Putamen (tissue), 1 donor: ENCODE data around the gene MSANTD2.

ENCODE experiments used
- DNase-seq: peaks from one replicate; pipeline ENCODE4 v3.0.0-alpha.2; 2016; ENCODE audit warnings: low spot score

The MSANTD2 gene

DNA sequence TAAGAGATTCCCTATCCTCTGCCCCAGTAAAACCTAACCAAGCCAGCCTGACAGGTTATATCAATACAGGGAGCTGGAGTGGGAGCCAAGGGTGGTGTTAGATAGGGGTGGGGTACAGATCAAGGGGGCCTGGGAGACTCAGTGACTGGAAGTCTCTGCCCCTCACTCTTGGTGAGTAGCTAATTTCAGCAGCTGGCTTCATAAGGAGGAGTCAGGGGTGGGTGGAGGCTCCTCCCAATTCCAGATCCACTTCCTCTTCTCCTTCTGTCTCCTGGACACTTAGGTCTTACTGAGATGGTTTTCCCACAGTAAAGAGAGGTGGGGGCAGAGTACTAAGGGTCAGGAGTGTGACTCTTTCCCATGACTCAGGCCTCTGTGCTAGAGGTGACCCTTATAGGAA lies 47.0 kb downstream of the MSANTD2 start:
- DNase-seq, result no peak

DNA sequence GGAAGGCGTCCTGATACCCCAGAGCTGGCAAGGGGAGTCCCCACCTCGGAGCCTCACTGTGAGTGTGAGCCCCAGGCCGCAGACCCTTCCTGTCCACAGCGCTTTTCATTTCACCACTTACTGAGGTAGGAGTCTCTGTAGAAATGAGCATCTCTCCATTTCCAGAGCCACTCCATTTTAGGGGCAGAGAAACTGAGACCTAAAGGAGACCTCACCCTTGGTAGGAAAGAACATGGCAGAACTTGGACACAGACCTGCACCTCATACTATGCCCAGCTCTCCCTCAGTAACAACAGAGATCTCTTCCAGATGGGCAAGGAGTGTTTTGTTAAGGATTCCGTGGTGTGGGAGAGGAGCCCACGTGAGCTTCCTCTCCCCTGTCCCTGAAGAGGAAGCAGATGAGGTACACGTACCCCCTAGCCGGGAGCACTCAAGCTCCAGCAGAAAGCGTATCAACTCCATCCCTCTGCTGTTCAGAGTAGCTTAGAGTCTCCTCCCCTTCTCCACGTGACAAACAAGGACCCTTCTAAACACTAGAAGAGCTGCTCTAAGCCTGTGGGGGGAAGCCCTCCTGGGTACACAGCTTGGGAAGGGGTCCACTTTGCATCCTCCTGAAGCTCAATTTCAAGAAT lies 47.6 kb downstream of the MSANTD2 start:
- no peak for DNase-seq

DNA sequence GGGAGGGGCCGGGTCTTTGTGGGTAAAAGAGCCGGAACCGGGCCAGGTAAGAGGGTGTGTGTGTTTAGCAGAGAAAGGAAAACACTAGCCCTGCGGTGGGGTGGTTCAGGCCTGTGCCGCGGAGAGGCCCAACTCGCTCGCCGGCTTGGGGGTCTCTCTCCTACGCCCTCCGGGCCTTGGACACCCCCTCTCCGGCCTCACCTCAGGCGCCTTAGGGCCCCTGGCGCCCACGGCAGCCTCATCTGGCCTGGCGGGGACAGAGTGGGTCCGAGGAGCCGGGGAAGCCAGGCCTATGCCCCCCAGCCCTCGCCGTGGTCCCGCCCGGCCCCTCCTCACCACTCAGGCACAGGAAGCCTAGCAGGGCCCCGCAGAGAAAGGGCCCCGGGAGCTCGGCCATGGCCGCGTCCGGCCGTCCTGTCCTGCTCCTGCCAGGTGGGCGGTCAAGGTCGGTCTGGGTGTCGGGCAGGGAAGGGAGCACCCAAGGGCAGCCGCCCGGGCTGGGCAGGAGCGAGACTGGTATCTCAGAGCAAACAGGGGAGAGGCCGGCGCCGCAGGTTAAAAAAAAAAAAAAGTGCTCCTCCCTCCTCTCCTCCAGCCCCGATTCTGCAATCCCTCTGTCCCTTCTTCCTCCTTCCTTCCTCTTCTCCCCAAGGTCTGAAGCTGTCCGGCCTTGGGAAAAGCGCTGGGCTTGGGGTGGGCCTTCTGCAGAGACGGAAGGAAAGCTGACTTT lies 48.3 kb downstream of the MSANTD2 start, which contains the start of gene VSIG2:
Gene VSIG2 (minus strand): TSS at position 515 of the 730 bp plus-strand sequence. CDS start 118 bp downstream, at position 397.
- no peak for DNase-seq

DNA sequence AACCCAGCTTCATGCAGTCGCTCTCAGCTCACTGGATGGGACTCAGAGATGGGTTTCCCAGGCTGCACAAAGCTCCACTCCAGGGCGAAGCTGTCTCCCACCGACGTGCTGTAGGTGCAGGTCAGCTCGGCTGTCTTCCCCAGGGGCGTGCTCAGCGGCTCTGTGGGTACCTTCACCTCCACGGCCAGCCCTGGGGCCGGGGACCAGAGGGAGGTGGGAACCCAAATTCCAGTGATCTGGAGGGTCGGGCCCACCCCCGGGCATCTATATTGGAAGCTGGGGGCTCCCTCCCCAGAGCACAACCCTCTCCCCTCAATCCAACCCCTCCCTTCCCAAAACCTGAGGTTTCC lies 48.8 kb downstream of the MSANTD2 start:
- no peak for DNase-seq

DNA sequence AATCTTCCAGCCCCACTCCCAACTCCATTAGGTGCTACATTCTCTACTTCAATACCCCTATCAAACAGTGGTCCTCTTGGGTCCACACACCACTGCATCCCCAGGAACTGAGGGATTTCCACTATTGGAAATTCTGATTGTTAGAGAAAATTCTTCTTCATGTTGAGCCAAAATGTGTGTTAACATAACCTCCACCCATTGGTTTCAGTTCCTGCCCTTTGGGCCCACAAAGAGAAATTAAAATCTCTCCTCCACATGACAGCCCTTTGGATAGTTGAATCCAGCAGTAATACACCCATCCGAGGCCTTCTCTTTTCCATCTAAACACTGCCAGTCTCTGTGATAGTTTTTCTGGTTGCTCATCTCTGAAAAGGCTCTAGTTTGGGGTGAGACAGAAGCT lies 50.3 kb downstream of the MSANTD2 start:
- DNase-seq, result no peak

DNA sequence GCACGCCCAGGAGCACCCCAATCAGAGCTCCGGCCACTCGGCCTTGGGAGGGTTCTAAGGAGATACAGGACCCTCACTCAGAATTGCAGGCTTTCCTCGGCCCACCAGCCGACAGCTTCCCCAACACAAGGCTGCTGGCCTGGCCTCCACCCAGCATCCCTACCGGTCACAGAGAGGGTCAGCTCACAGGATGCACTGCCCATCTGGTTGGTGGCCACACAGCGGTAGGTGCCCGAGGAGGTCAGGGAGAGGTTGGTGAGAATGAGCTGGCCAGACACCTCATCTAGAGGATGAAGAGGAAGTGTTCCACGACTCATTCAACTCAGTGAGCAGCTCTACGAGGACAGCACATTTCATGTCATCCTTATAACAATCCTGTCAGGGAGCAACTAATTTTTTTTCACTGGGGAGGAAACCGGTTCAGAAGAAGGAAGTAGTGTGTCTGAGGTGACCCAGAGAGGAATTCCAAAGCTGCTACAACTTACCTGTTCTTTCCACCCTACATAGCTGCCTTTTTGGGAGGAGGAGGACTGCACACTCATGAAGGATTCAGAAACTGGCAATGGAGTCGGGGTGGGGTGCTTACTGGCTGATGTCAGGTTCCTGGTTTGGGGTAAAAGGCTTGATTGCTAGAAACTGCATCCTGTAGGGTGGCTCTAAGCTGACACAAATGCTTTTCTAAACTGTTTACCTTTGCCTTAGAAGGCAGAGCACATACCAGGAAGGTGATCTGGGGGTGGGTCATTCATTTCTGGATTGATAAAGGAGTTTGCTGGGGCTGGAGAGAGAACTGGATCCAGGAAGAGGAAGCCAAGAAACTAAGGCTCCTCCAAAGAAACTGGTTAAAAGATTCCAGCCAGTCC lies 51.5 kb downstream of the MSANTD2 start:
- DNase-seq, result no peak

DNA sequence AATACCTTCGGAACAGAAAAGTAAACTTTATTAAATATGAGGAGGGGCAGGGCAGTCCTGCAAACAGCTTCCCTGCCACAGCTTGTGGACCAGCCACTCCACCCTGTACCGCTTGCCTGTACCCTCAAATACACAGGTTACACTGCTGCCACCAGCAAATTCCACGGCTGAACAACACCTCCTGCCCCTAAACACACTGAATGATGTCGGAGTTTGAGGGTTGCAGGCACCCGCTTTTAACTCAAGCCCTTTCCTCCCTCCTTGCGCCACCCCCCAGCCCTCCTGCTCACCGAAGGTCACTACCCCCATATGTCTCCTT lies 52.1 kb downstream of the MSANTD2 start:
- no peak for DNase-seq

DNA sequence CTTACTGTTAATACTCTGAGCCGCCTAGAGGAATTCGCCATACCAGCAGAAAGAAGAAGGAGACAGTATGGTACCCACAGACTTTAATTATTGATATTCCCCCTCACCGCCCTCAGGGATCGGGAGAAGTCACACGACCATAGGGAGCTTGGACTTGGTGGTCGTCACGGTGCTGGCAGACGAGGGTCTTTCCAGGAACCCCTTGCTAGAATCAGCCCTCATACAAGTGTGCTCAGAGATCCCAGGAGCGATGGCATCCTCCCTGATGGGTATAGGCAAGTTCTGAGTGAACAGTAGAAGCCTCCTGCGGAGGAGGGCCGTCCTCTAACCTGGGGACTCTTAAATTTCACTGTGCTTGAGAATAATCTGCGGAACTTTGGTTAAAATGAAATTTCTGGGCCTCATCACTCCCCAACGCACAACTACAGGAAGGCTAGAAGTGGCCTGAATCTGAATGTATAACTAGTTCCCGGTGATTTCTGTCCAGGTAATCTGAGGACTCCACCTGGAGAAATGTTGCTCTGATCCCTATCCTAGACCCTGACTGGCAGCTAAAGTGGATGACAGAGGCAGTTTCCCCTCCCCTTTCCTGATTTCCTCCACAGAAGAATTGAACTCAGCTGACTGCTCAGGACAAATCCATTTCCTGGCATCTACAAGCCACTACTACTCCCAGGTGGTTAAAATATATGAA lies 52.7 kb downstream of the MSANTD2 start:
- DNase-seq, result no peak

DNA sequence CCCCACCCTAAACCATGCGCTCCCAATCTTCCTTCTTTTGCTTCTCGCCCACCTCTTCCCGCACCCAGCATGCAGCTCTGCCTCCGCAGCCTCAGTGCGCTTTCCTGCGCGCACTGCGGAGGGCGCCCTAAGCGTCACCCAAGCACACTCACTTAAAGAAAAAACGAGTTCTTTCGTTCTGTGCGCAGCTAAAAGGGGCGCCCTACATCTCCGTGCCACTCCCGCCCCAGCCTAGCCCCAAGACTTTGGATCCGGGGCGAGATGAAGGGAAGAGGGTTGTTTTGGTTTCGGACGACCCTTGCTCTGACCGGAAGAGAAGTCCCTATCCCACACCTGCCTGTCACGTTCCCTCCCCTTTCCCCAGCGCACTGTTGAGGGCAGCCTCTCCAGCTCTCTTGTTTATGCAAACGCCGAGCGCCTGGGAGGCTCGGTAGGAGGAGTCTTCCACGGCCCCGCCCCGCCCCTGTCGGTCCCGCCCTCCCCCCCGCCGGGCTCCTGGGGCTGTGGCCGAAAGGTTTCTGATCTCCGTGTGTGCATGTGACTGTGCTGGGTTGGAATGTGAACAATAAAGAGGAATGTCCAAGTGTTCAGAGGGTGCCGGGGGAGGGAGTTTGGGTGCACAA lies 53.5 kb downstream of the MSANTD2 start:
- peak; percentile 73 for DNase-seq

DNA sequence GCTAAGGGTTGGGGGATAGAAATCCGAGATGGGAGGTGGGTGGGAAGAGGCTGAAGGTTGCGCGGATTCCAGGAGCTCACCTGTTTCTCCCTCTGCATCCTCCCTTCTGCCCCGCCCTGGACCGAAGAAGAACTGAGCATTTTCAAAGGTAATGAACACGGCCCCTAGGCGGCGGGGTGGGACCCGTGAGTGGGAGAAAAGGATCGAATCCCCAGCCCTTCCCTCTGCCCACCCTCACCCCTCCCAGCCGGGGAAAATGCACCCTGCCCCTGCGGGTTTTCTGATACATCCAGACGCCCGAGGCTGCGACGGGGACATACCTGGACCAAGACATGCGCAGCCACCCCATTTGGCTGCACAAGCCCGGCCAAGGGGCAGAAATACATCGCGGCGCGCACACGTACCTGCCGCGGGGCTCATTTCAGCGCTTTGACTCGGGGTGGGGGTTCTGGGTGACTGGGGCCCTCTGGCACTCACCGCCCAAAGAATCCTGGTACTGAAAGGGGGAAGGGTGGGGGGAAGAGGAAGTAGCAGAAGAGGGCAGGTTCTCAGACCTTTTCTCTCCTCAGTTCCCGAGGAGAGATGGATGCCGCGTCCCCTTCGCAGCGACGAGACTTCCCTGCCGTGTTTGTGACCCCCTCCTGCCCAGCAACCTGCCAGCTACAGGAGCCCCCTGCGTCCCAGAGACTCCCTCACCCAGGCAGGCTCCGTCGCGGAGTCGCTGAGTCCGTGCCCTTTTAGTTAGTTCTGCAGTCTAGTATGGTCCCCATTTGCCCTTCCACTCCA lies 54.2 kb downstream of the MSANTD2 start:
- DNase-seq, result no peak

DNA sequence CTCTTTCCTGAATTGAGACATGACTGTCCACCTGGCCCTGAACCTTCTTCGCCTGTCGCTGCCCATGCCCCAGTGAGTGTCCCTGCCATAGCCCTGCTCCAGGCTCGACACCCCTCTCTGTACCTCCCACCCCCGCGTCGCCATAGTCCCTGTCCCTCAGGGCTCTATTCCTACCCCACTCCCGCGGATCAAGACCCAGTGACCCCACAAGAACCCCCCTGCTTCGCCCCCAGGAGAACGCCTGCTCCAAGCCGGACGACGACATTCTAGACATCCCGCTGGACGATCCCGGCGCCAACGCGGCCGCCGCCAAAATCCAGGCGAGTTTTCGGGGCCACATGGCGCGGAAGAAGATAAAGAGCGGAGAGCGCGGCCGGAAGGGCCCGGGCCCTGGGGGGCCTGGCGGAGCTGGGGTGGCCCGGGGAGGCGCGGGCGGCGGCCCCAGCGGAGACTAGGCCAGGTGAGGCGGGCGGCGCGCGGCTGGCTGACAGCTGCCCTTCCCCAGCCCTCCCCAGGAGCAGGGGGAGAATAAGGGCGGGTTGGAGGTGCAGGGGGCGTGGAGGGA lies 54.9 kb downstream of the MSANTD2 start:
- no peak for DNase-seq

DNA sequence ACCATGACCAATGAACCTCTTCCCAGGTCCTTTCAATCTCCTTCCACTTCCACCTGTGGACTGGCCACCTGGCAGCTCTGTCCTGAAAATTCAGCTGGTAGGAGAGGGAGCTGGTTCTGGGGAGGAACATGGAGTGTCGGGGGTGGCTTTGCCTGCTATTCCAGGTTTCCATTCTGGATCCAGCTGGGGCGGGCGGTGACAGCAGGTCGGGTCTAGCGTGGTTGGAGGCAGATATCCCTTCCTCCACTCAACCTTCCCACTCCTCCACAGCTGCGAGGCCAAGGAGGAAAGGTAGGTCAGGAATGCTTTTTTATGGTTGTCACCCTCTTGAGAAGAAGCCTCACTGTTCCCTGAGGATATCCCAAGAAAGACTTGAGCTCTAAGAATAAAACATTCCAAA lies 57.2 kb downstream of the MSANTD2 start:
- no peak for DNase-seq

DNA sequence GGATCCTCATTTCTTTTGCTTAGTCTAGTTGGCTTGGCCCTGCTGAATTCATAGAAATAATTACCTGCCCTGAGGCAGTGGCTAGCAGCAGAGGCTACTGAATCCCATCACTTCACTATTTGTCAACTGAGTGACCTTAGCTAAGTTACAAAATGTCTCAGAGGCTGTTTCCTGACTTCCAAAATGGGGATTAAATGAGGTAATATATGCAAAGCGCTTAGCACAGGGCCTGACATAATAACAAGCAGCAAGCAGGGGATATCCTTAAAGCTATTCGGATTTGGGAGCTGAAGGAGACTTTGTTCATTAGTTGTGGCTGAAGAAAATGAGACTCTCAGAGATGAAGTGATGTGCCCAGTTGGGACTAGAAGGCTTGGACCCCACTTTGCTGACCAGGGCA lies 57.7 kb downstream of the MSANTD2 start:
- DNase-seq, result no peak

DNA sequence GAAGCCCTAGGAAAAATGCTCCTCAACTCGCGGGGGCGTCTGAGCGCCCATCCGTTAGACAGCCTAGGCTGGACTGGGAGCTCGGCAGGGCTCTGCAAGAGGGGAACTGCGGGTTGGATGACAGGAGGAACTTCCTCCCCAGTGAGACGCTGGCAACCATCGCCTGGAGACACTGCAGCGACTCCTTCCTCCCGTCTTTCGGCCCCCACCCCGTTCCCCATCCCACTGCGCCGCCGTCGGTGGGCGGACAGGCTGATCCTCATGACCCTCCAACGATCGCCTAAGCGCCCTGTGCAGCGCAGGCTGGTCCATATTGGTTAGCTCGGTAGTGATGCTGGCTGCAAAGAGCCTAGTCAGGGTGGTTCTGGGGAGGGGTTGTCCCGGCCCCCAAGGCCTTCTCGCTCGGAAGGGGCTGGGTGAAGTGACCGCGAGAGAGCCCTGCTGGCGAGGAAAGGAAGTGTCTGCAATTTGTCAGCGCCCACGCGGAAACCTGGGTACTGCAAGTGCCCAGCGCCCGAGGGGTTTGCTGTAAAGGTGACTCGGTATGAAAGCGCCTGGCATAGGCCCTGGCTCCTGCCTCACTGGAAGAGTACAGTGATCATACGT lies 59.8 kb downstream of the MSANTD2 start:
- DNase-seq, result no peak

DNA sequence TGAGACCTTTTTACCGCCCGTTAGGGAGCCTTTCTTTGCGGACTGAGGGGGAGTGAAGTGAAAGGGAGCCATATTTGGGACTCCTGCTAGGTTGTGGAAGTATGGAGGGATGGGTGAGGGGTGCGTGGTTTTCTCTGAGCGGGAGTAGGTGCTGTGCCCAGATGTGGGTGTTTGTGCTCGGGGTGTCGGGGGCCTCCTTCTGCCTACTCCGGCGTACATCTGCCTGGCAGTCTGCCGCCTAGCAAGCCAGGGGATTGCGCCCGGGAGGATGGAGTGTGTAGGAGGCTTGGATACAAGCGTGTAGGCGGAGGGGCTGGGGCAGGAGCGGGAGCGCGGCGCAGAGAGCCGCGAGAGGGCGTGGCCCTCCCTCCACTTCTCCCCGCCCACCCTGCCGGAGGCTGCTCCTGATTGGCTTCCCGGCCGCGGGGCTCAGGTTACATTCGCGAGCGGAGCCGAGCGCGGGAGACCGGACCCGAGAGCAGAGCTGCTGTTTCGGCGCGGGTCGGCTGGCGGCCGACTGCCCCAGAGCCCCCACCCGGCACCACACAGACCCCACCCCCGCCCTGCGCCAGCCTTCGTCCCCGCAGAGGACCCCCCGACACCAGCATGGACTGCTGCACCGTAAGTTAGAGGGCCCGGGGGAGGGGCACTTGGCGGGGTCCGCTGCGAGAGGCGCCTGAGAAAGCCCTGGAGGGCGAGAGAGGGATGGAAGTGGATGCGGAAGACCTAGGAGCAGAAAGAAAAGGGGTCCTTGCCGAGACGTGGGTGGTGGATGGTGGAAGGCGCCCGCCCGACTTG lies 60.5 kb downstream of the MSANTD2 start, which contains the start of gene NRGN:
Gene NRGN (plus strand): TSS at position 464 of the 798 bp plus-strand sequence. CDS start 143 bp downstream, at position 607.
- peak; percentile 80 for DNase-seq

DNA sequence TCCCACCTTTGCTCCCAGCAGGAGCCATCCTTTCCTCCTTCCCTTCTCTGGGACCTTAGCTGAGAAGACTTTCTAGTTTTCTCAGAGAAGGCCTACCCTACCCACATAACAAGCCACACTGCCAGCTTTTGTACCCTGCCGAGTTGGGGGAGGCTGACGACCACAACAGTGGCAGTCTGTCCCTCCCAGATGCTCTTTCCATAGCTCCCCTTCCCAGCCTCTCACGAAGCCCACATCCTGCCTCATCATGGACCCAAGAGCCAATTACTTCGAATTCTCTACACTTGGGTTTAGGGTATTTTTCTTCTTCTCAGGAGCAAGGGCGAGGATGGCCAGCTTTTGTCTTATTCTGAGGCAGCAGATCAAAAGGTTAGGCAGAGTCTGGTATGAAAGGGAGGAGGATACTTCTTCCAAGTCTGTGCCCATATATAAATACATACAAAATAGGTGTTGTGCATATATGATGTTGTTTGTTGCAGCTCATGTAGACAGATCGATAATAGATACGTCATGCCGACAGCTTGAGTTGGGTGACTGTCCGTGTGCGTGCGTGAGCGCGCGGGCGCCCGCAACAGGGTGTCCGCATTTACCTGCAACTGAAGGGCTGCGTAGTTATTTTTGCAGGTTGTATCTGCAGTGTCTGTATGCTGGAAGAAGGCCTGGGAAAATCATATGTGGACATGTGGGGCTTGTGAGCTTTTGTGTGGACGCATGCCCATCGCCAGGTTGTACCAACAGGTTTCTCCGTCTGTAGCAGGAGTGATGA lies 61.3 kb downstream of the MSANTD2 start:
- DNase-seq, result no peak

DNA sequence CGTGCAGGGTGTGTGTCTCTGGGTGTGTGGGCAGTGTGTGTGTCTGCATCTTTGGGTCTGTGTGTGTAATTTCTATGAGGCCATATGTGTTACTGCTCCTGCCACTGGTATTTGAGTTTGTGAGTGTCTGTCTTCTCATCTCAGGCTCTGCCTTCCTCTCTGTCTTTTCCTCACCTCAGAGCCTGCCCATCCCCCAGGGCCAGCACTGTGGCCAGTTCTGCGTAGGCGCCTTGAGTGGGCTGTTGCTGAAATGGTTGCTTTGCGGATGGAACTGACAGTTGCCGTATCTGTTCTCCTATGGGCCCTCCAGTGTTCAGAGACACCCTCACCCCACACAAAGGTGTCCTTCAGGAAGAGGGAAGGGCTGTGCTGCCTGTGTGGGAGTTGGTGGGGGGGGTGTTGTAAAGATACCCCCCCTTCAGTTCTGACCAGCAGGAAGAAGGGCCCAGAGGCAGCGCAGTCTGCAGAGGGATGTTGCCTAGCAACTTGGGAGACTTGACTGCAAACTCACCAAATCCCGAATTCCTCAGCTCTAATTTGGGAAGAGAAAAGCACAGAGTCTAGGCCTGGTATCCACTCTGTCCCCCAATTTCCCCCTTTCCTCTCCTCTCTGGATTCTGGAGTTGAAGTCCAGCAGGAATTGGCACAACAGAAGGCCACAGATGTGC lies 62.4 kb downstream of the MSANTD2 start:
- no peak for DNase-seq

DNA sequence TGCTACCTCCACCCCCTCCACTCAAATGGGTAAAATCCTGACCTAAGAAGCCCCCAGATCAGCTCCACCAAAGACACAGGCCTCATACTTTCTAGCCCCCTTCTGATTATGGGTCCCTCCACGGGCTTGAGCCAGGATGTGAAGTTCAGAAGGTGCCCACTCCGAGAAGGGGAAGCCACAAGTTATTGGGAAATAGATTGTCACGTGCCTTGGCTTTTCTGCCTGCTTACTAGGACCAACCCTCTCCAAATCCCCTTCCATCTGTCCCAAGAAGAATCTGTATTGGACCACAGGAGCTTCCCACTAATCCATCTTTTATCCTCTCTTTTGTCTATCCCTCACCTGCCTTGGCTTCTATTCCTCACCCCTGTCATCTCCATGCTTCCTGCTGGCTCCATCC lies 63.5 kb downstream of the MSANTD2 start:
- DNase-seq, result no peak
